Measurements from ENCODE around the gene APBA2. TPM values are rescaled to one million over a fixed set of nuclear protein-coding genes. Genes with fewer than 3 reads are reported as not detected.

Gene APBA2
- total RNA-seq, 3 donors from 2014 or later: 0.64 to 6.9 (median 5.0) TPM

DNA sequence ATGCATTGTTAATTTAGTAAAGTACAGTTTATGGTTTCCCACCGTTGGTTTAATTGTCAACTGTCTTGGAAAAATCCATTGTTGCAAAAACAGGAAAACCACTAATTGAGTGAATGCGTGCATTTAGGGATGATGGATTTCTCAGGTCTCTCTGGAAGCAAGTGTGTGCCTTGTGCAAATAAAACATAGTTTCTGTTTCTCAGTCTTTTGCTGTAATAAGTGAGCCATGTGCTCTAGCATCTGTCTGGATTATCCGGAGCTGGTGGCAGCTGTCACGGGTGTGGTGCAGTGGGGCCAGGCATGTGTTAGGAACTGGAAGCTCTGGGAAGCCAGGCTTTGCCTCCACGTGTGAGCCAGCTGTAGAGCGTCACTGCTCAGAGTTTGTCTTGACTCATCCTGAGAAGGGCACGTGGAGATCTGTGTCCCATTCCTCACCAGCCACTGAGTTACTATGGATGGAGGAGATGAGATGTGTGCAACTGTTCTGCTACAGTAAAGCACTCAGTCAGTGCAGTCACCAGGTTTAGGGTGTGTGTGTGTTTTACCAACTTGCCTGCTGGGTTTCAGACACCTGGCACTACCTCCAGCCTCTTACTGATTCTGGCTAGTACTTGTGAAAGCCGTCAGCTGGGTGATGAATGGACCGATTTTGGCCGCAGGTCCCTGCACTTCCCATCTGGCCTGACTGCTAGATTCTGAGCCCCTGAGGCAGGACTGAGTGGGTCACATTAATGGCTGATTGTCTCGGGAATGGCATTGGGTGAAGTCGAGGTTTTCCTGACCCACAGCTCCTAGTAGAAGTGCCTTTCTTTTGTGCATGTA is 7.2 kb downstream of the APBA2 start:
- TF ChIP-seq, protein P1, sequence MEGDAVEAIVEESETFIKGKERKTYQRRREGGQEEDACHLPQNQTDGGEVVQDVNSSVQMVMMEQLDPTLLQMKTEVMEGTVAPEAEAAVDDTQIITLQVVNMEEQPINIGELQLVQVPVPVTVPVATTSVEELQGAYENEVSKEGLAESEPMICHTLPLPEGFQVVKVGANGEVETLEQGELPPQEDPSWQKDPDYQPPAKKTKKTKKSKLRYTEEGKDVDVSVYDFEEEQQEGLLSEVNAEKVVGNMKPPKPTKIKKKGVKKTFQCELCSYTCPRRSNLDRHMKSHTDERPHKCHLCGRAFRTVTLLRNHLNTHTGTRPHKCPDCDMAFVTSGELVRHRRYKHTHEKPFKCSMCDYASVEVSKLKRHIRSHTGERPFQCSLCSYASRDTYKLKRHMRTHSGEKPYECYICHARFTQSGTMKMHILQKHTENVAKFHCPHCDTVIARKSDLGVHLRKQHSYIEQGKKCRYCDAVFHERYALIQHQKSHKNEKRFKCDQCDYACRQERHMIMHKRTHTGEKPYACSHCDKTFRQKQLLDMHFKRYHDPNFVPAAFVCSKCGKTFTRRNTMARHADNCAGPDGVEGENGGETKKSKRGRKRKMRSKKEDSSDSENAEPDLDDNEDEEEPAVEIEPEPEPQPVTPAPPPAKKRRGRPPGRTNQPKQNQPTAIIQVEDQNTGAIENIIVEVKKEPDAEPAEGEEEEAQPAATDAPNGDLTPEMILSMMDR (IDR thresholded peaks at IDR 0.05): no peak
- intact Hi-C loops (cut with DNase I; ENCODE audit: low total_unique reads): no loop called here

DNA sequence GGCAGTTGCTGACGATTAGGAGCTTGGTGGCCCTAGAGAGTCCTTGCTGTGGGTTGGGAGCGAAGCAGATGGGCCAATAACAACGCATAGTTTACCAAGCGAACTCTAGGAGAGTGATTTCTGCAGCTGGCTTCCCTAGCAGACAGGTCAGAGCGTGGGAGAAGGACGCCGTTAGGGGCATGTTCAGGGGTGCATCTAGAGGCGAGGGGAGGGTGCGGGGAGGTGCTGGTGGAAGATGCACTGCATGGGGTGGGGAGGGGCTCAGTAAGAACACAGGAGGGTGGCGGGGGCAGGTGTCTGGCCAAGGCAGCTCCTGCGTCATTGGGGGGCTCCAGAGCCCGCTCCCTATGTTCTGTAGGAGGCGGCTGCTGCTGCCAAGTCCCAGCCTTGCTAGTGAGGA is 8.9 kb downstream of the APBA2 start:
- no peak for DNase-seq (ENCODE audit: low spot score in 2 of 2)
- Histone ChIP-seq H3K9me3 (no peaks in the 10 kb centered on the region), H3K27ac (no peak overlapping the region), H3K4me3 (no peak overlapping the region), H3K27me3 (no peaks in the 10 kb centered on the region), H3K36me3 (no peaks in the 10 kb centered on the region), H3K4me1 (no peaks in the 10 kb centered on the region)
- TF ChIP-seq POLR2AphosphoS5 (IDR thresholded peaks at IDR 0.05) (no peak), POLR2A (IDR thresholded peaks at IDR 0.05) (no peak)
- TF ChIP-seq, protein P1 (IDR thresholded peaks at IDR 0.05): no peak
- intact Hi-C loops (cut with DNase I; ENCODE audit: low total_unique reads): no loop called here

More for the DNA sequence above, 7.2 kb downstream of the APBA2 start:
- DNase-seq (ENCODE audit: low spot score in 2 of 2): no peak
- H3K27me3 ChIP-seq: no peaks in the 10 kb centered on the region
- H3K9me3 ChIP-seq: no peaks in the 10 kb centered on the region
- no peaks in the 10 kb centered on the region for H3K4me1 ChIP-seq
- H3K4me3 ChIP-seq: no peak overlapping the region
- H3K36me3 ChIP-seq: no peaks in the 10 kb centered on the region
- no peak overlapping the region for H3K27ac ChIP-seq

DNA sequence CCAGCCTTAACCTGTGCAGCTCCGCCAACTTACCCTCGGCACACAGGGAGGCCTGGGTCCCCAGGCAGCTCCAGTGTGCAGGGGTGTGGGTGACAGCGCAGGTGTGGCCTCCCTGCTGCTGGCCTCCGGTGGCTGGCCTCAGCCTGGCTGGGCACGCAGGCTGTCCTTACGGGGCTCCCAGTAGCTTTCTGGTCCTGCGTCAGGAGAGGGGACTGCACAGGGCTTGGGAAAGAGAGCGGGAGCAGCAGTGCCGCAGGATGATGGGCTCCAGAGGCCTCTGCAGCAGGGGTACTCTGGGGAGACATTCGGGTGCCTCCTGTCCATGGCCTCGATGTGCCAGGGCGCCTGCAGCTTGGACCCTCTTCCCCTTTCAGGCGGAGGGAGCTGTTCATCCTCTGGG is 9.4 kb downstream of the APBA2 start:
- no peak overlapping the region for H3K4me3 ChIP-seq
- no peak for DNase-seq (ENCODE audit: low spot score in 2 of 2)
- no peaks in the 10 kb centered on the region for H3K4me1 ChIP-seq
- no peaks in the 10 kb centered on the region for H3K9me3 ChIP-seq
- H3K27me3 ChIP-seq: no peaks in the 10 kb centered on the region
- intact Hi-C loops (cut with DNase I; ENCODE audit: low total_unique reads): no loop called here
- H3K36me3 ChIP-seq: no peaks in the 10 kb centered on the region
- H3K27ac ChIP-seq: no peak overlapping the region
- TF ChIP-seq, protein P1 (IDR thresholded peaks at IDR 0.05): no peak
- no peak for TF ChIP-seq POLR2A (IDR thresholded peaks at IDR 0.05)
- no peak for TF ChIP-seq POLR2AphosphoS5 (IDR thresholded peaks at IDR 0.05)

DNA sequence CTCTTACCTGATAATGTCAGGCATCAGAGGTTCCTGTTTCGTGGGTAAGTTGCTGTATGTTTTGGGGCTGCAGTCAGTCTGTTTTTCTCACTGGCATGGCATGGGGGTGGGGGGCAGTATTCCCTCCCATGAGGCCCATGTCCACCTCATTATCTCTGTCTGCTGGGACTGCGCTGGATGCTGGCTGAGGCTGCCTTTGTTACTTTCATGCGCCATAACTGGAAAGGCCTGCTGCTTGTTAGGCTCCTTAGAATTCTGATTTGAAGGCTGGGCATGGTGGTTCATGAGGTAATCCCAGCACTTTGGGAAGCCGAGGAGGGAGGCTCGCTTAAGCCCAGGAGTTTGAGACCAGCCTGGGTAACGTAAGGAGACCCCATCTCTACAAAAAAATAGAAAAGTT is 9.8 kb downstream of the APBA2 start:
- Histone ChIP-seq H3K27me3 (no peaks in the 10 kb centered on the region), H3K36me3 (no peaks in the 10 kb centered on the region), H3K4me3 (no peak overlapping the region), H3K9me3 (no peaks in the 10 kb centered on the region), H3K27ac (no peak overlapping the region), H3K4me1 (no peaks in the 10 kb centered on the region)
- no peak for DNase-seq (ENCODE audit: low spot score in 2 of 2)
- TF ChIP-seq POLR2A (IDR thresholded peaks at IDR 0.05): no peak
- TF ChIP-seq POLR2AphosphoS5 (IDR thresholded peaks at IDR 0.05): no peak
- TF ChIP-seq, protein P1 (IDR thresholded peaks at IDR 0.05): no peak
- intact Hi-C loops (cut with DNase I; ENCODE audit: low total_unique reads): no loop called here

DNA sequence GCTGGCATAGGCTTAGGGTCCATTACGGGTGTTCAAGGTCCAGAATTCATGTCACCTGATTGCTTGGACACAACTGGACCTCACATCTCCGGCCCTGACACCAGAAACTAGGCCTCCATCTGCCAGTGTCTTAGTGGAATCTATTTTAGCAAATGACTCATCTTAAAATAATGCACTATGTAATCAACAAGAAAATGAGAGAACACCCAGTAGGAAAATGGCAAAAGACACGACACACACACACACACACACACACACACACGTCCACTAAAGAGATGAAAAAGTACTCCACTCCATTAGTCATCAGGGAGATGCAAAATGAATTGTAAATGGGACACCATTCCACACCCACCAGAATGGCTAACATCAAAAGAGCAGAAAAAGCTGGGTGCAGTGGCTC is 11.2 kb downstream of the APBA2 start:
- Histone ChIP-seq H3K4me1 (no peaks in the 10 kb centered on the region), H3K4me3 (no peak overlapping the region), H3K36me3 (no peaks in the 10 kb centered on the region), H3K27ac (no peak overlapping the region), H3K9me3 (no peaks in the 10 kb centered on the region), H3K27me3 (no peaks in the 10 kb centered on the region)
- no peak for DNase-seq (ENCODE audit: low spot score in 2 of 2)
- TF ChIP-seq POLR2AphosphoS5 (IDR thresholded peaks at IDR 0.05) (no peak), POLR2A (IDR thresholded peaks at IDR 0.05) (no peak)
- TF ChIP-seq, protein P1 (IDR thresholded peaks at IDR 0.05): no peak
- intact Hi-C loops (cut with DNase I; ENCODE audit: low total_unique reads): no loop called here
